ENCODE measurements around the gene LRTM2.

Gene LRTM2

DNA sequence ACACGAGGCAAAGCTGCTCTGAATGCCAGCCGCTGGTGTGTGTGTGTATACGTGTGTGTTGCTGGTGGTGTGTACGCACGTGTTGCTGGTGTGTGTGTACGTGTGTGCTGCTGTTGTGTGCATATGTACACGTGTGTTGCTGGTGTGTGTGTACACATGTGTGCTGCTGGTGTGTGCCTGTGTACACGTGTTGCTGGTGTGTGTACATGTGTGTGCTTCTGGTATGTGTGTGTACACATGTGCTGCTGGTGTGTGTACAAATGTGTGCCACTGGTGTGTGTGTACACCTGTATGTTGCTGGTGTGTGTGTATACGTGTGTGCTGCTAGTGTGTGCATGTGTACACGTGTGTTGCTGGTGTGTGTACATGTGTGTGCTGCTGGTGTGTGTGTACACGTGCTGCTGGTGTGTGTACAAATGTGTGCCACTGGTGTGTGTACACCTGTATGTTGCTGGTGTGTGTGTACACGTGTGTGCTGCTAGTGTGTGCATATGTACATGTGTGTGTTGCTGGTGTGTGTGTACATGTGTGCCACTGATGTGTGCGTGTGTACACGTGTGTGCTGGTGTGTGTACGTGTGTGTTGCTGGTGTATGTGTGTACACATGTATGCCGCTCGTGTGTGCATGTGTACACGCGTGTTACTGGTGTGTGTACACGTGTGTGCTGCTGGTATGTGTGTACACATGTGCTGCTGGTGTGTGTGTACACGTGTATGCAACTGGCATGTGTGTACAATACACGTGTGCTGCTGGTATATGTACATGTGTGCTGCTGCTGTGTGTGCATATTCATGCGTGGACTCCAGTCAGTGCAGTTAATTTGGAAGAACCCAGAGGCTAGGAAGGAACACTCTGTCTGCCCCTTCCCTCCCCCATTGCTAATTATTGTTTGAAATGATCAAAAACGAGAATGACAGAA lies 50.9 kb downstream of the LRTM2 start:
- no peak for DNase-seq

DNA sequence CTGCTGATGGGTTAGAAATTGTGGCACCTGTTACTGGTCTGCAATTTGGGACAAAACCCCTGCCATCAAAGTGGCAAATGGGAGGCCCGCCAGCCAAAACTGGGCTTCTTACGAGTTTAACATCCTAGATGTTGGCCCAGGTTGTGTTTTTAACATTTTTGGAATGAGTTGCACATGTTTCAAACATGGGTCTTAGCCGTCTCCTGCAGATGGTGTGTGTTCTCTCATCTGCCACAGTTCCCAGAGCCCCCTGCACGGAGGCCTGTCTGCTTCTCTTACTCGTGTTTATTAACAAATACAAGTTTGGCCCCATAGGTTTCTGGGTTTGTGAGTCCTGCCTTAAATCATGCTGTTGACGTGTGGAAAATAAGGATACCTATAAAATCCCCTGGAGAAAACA lies 51.6 kb downstream of the LRTM2 start:
- no peak for DNase-seq

DNA sequence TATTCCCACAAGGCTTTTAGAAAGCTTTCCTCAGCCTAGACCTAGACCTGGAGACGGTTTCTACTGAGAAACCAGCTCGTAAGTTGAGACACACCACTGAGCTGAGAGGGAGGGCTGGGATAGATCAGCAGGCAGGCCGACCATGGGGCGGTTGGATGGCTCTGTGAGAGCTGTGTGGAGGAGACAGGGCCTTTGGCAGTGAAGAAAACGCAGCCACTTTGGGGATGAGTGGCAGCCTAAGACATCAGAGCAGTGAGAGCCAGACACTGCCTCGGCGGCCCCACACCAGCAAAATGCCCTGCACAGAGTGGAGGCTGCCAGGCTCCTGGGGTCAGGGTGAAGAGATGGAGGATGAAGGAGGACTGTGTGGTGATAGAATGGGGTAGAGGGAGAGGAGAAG lies 52.1 kb downstream of the LRTM2 start:
- DNase-seq: no peak

DNA sequence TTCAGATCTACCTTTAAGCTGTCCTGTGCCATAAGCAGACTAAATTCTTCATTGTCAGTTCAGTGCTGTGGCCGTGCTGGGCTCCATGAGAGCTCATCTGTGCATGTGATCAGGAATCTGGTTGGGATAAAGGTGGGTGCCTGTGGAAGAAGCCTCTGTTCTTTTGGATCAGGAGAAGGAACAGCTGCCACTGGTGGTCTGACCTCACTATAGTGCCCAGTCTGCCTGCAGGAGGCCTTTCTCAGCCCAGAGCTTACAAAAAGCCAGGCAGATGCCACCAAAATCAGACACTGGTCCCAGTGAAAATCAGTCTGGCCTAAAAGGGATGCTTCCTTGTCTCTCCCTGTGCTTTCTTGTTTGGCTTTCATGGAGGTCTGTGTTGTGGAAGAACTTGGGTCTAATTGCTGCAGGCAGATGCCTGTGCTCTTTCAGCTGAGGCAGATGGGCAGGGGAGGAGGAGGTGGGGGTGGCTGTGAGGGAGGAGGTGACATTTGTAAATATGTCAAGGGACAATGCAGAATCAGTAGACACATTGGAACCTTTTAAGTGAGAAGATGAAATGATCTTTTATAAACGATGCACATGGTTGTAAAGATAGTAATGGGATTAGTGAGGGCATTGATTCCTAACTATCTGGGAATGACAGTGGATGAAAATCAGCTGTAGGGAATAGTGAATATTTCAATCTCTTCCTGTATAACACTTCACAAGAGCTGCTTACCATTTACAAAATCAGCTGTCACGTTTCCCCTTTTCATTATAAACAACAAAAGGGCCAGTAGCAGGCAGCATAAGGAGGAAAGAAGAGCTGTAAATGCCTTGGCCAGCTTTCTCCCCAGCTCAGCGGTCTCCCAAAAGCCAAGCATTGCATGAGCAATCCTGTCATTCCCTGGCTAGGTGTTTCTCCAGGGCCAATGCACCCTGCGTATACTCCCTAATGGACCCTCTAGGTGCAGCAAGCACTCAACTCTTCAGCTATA lies 53.5 kb downstream of the LRTM2 start:
- DNase-seq: no peak

DNA sequence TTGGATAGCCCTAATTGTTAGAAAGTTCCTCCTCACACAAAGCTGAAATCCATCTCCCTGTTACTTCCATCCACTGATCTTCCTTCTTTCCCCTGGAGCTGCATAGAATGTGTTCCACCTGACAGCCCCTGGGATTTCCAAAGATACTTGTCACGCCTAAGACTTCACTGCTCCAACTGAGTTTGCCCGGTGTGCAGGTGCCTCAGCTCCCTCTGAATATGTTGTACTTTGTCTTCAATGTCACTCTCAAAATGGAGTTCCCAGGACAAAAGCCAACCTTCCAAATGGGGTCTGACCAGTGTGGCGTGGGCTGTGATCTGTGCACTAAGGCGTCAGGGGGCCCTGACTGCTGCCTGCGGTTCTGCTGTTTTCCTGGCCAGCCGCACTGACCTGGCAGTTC lies 55.2 kb downstream of the LRTM2 start:
- DNase-seq: no peak

- DNase-seq: no peak
These were observed 55.7 kb downstream of the LRTM2 start for GRCh38 chr12:1876086-1876485.

- no peak for DNase-seq
These were observed 57.0 kb downstream of the LRTM2 start for GRCh38 chr12:1877169-1877878.

GRCh38 chr12:1878214-1878613 lies 57.8 kb downstream of the LRTM2 start:
- DNase-seq: no peak

- no peak for DNase-seq
These were observed 58.3 kb downstream of the LRTM2 start for GRCh38 chr12:1878695-1879094.

GRCh38 chr12:1879633-1880032 lies 59.3 kb downstream of the LRTM2 start:
- DNase-seq: no peak

DNA sequence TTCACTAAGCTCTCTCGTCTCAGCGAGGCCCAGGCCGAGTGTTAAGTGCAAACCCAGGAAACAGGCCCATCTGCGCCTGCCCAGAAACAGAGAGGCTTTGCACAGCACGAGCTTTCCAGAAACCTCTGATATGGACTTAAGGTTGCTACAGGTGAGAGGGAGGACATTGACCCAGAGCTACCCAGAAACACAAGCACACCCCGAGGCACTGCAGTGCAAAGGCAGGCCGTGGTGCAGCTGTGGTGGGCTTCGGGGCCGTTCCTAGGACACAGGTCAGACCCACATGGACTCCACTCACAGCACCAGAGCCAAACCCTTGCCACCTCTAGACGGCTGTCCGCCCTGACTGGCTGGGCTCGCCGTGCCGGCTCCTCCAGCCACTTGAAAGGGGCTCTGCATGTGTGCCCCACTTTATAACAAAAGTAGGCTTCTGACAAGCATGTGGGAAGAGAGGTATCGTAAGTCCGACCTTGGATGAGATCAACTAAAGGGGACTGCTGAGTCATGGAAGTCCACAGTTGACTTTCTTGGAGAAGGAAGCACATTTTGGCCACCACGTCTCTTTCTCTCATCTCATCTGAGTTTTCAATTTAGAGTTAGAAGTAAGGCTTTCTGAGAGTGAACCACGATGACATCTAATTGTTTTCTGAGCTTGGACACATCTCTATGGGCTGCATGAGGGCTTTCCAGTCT lies 59.9 kb downstream of the LRTM2 start:
- no peak for DNase-seq

DNA sequence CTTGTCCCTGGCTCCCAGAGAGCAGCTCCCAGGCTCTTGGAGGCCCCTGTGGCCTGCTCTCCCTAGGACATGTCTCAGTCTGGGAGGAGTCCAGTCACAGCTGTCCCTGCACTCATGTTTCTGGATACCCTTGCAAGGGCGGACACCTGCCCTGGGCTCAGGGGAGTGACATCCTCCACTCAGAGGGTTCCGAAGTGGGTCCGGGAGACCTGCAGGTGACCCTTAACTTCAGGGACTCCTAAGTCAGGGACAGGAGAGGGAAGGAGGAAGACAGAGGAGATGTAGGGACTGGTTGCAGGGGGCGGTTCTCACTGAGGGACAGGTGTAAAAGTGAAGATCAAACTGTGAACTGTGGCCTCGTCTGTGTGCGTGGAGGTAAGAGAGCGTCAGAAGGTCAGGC lies 60.5 kb downstream of the LRTM2 start:
- no peak for DNase-seq

- no peak for DNase-seq
These were observed 60.9 kb downstream of the LRTM2 start for GRCh38 chr12:1881301-1881700.

DNA sequence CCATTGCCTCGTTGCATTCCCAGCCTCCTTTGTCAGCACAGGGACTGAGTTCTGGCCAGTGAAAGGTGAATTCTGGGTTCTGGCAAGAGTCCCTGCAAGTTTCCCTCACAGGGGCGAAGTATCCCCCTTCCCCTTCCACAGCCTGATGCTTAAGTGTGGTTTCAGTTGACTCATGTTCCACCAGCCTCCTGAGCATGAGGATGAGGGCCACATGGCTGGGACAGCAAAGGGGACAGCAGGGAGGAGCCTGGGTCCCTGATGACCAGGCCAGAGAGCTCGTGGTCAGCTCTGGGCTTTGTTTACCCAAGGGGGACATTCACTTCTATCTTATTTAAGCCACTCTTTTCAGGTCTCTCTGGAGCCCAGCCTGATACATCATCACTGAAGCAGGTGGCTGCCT lies 61.6 kb downstream of the LRTM2 start:
- DNase-seq: no peak

DNA sequence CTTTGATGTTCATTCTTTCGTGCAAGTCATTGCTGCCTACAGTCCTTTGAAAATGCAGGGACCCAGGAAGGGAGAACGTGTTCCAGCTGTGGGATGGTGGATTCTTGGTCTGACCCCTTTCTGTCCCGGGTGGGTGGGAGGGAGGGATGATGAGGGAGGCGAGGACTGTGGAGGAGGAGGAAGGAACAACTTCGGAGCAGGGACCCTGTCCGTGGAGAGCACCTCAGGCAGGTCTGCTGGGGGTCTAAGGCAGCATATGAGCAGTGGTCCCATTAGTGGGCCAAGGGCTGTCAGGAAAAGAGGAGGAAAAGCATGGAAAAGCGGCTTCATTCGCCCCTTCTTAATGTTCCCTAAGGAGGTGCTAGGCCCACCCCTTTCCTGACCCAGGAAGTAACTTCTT lies 62.0 kb downstream of the LRTM2 start:
- DNase-seq: no peak

GRCh38 chr12:1882850-1883470 lies 62.6 kb downstream of the LRTM2 start:
- DNase-seq: no peak

DNA sequence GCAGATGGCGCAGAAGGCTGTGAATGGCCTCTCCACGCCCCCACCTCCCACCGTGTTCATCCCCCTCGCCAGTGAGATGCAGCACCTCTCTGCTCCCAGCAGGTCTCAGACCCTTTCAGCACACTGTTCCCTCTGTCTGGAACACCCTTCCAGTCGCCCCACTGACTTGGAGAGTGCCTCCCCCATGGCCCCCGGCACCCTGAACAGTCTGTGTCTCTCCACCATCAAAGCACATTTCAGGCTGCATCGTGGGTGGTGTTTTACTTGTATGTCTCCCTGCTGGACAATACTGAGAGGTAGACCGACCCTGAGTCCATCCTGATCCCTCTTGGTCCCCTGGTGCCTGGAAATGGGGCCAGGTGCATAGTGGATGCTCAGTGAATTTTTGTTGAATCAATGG lies 63.1 kb downstream of the LRTM2 start:
- no peak for DNase-seq

- DNase-seq: no peak
These were observed 64.3 kb downstream of the LRTM2 start for GRCh38 chr12:1884651-1885050.

DNA sequence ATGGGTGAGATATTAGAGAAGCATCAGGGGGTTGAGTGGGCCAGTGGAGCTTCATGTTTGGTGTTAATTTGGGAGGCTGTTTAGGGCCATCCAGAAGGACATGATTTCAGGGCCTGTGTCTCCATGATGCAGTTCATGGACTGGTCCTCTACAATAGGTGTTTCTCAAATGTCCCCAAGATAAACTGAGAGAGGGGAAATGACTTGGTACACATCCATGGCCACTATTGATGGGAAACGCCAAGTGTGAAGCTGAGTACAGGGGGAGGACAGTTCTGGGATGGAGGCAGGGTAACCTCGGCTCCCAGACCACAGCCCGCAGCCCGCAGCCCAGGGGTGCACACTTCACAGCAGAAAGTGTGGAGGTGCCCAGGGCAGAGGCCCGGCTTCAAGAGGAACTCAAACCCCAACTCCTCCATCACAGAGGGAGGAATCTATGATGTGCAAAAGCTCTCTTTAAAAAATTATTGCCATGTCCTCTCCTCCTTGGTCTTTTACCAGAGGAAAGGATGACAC lies 64.8 kb downstream of the LRTM2 start:
- no peak for DNase-seq

GRCh38 chr12:1885599-1886245 lies 65.4 kb downstream of the LRTM2 start:
- no peak for DNase-seq

Measured in amniotic stem cell (primary cell).